OCI-LY7 (cell line): Measurements from ENCODE around the gene NKX2-2. TPM values are rescaled to one million over a fixed set of nuclear protein-coding genes. Genes with fewer than 3 reads are reported as not detected.

ENCODE experiments used
- BruUV-seq: library from RNA; stranded (reverse); fragments of 400-500 nt; replicated peaks from 2 replicates; lab custom pipeline; 2021; lab: Mats Ljungman, UMichigan
- CTCF ChIA-PET: fragments of 300-600 bp; sonication (Branson Sonifier 250); formaldehyde crosslinking; loops from one replicate; lab custom pipeline; 2022; ENCODE audit warnings: antibody characterized with exemption; ENCODE audit not compliant: unreplicated experiment; lab: Charles Lee
- POLR2A ChIA-PET: fragments of 300-600 bp; sonication (Branson Sonifier 250); formaldehyde crosslinking; loops from one replicate; lab custom pipeline; 2022; ENCODE audit warnings: antibody characterized with exemption; lab: Charles Lee
- DNase-seq: peaks from one replicate; pipeline ENCODE4 v3.0.0-alpha.2; 2015; ENCODE audit warnings: low spot score
- H2AFZ ChIP-seq: fragments of 200-600 bp; sonication (generic), shearing (Covaris generic); 2 replicates; pipeline ENCODE4 v1.6.1; 2014; ENCODE audit warnings: mild to moderate bottlenecking, antibody characterized with exemption, low read length, moderate library complexity
- H3K27ac ChIP-seq: fragments of 200-600 bp; sonication (generic); 2 replicates; pipeline ENCODE4 v1.5.1; 2014; ENCODE audit warnings: mixed run types, low read depth, mild to moderate bottlenecking, moderate library complexity, low read length, inconsistent platforms; ENCODE audit not compliant: poor library complexity, severe bottlenecking
- H3K36me3 ChIP-seq: fragments of 200-600 bp; sonication (generic); 2 replicates; pipeline ENCODE4 v1.6.1; 2014; ENCODE audit warnings: mild to moderate bottlenecking, antibody characterized with exemption, low read length, moderate library complexity, mixed read lengths; ENCODE audit not compliant: insufficient read depth
- H3K4me1 ChIP-seq: fragments of 200-600 bp; sonication (generic); 2 replicates; pipeline ENCODE4 v1.5.1; 2014; ENCODE audit warnings: mild to moderate bottlenecking, low read length; ENCODE audit not compliant: insufficient read depth, poor library complexity, severe bottlenecking
- H3K4me2 ChIP-seq: fragments of 200-600 bp; sonication (generic); 2 replicates; pipeline ENCODE4 v1.6.1; 2014; ENCODE audit warnings: mild to moderate bottlenecking, low read length
- H3K4me3 ChIP-seq: fragments of 200-600 bp; sonication (generic); 2 replicates; pipeline ENCODE4 v1.5.1; 2014; ENCODE audit warnings: mild to moderate bottlenecking, low read depth, low read length; ENCODE audit not compliant: poor library complexity, severe bottlenecking
- H3K79me2 ChIP-seq: fragments of 200-600 bp; sonication (generic); 2 replicates; pipeline ENCODE4 v1.6.1; 2016; ENCODE audit warnings: low read depth, mild to moderate bottlenecking, low read length, moderate library complexity, mixed read lengths; ENCODE audit not compliant: insufficient read depth
- H3K9me2 ChIP-seq: fragments of 200-600 bp; sonication (generic); 2 replicates; pipeline ENCODE4 v1.6.1; 2016; ENCODE audit warnings: mild to moderate bottlenecking, low read length, mixed read lengths; ENCODE audit not compliant: insufficient read depth
- H3K9me3 ChIP-seq: fragments of 200-600 bp; sonication (generic); 2 replicates; pipeline ENCODE4 v1.6.1; 2014; ENCODE audit warnings: mild to moderate bottlenecking, mixed run types, low read length, mixed read lengths
- H4K20me1 ChIP-seq: fragments of 200-600 bp; sonication (generic); 2 replicates; pipeline ENCODE4 v1.6.1; 2014; ENCODE audit warnings: mild to moderate bottlenecking, antibody characterized with exemption, low read length, moderate library complexity, mixed read lengths; ENCODE audit not compliant: insufficient read depth
- CTCF ChIP-seq: fragments of 200-600 bp; sonication (generic); conservative IDR thresholded peaks from 2 replicates; pipeline ENCODE4 v1.5.1; 2014; ENCODE audit warnings: mild to moderate bottlenecking, antibody characterized with exemption, low read length, moderate library complexity, mixed read lengths
- EZH2phosphoT487 ChIP-seq: fragments of 200-600 bp; sonication (generic); IDR thresholded peaks from 2 replicates; pipeline ENCODE4 v1.6.1; 2018; ENCODE audit warnings: low read depth, borderline replicate concordance, mild to moderate bottlenecking, mixed run types, antibody characterized with exemption, low read length, moderate library complexity, mixed read lengths
- intact Hi-C: fragments of 100-400 bp; cut with micrococcal nuclease; formaldehyde crosslinking; loops from one replicate; pipeline ENCODE4 v1.10.0; 2022; ENCODE audit not compliant: unreplicated experiment
- total RNA-seq, 2 experiments: library from RNA; depleted of rRNA in 1 of 2; stranded (reverse); fragments of >200 nt in 1 of 2; shearing (Covaris generic) in 1 of 2; gene quantifications; 2 replicates each; pipeline ENCODE4 v1.2.3, GENCODE V29; 2014 to 2022

NKX2-2 gene
- total RNA-seq, 2 experiments from 2014 or later, result not detected

- no peaks in the 10 kb centered on the region for H3K4me1 ChIP-seq
- no peak for TF ChIP-seq EZH2phosphoT487
- no peak for TF ChIP-seq CTCF
- H3K79me2 ChIP-seq, result no peaks in the 10 kb centered on the region
- ChIA-PET CTCF (no interaction called here), POLR2A (no interaction called here)
- no peak overlapping the region for H2AFZ ChIP-seq
- no peaks in the 10 kb centered on the region for H3K9me2 ChIP-seq
- no peaks in the 10 kb centered on the region for H4K20me1 ChIP-seq
- no peaks in the 10 kb centered on the region for H3K36me3 ChIP-seq
- H3K27ac ChIP-seq, result no peak overlapping the region
- no peaks in the 10 kb centered on the region for H3K9me3 ChIP-seq
- no TSS peak for BruUV-seq
- intact Hi-C loops, result no loop called here
- DNase-seq, result no peak
- H3K4me2 ChIP-seq, result no peak overlapping the region
- no peak overlapping the region for H3K4me3 ChIP-seq
Measured at GRCh38 chr20:21500599-21500998, 13.3 kb downstream of the NKX2-2 start.

- TF ChIP-seq EZH2phosphoT487 (no peak), CTCF (no peak)
- Histone ChIP-seq H3K27ac (no peak overlapping the region), H3K79me2 (no peaks in the 10 kb centered on the region), H4K20me1 (no peaks in the 10 kb centered on the region), H2AFZ (no peak overlapping the region), H3K36me3 (no peaks in the 10 kb centered on the region), H3K4me2 (no peak overlapping the region), H3K9me3 (no peaks in the 10 kb centered on the region), H3K9me2 (no peaks in the 10 kb centered on the region), H3K4me1 (no peaks in the 10 kb centered on the region), H3K4me3 (no peak overlapping the region)
- intact Hi-C loops, result no loop called here
- no peak for DNase-seq
- ChIA-PET POLR2A (no interaction called here), CTCF (no interaction called here)
- BruUV-seq, result no TSS peak
Measured at GRCh38 chr20:21499641-21500040, 14.2 kb downstream of the NKX2-2 start.

- CTCF ChIA-PET, result no interaction called here
- no peak for DNase-seq
- no peaks in the 10 kb centered on the region for H3K9me3 ChIP-seq
- no peaks in the 10 kb centered on the region for H3K79me2 ChIP-seq
- no TSS peak for BruUV-seq
- no peak overlapping the region for H2AFZ ChIP-seq
- H3K27ac ChIP-seq, result no peak overlapping the region
- H3K9me2 ChIP-seq, result no peaks in the 10 kb centered on the region
- TF ChIP-seq CTCF, result no peak
- TF ChIP-seq EZH2phosphoT487, result no peak
- no peaks in the 10 kb centered on the region for H3K36me3 ChIP-seq
- H3K4me2 ChIP-seq, result no peak overlapping the region
- POLR2A ChIA-PET, result no interaction called here
- intact Hi-C loops, result no loop called here
- H3K4me1 ChIP-seq, result no peaks in the 10 kb centered on the region
- no peaks in the 10 kb centered on the region for H4K20me1 ChIP-seq
- H3K4me3 ChIP-seq, result no peak overlapping the region
Measured at GRCh38 chr20:21498635-21499034, 15.2 kb downstream of the NKX2-2 start.
